Measurements from ENCODE around the gene FAM168A.

The FAM168A gene

DNA sequence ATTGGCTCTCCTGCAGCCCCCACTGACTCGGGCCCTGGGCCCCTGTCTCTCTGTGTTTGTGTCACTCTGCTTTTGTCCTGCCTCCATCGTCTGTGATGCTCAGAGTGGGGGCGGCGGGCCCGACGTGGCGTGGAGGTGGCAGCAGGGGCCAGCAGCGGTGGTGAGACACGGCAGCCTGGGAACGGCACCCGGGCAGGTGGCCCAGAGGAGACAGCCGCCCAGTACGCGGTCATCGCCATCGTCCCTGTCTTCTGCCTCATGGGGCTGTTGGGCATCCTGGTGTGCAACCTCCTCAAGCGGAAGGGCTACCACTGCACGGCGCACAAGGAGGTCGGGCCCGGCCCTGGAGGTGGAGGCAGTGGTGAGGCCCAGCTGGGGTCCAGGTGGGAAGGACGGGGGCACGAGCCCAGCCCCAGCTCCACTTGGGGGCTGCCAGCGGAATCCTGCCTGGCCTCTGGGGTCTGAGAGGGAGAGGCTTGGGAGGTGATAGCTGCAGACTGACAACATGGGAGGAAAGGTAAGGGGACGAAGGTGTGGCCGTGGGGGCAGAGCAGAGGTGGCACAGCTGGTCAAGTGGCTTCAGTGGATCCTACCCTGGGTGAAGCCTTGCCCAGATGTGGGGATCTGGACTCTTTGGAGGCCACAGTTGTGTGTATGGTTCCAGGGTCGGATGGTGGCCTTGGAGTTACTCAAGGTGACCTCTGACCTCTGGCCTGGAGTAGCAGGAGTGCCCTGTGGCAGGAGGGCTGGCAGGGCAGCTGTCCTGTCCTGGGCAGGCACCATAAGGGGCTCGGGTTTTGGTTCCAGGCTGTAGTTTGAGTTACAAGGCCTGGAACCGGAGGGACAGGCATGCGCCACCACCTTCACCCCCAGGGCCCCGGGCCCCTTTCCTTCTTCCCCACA is 205.6 kb downstream of the FAM168A start:
- DNase-seq (ENCODE audit: low read depth in 1 of 2, low spot score in 1 of 2): no peak

DNA sequence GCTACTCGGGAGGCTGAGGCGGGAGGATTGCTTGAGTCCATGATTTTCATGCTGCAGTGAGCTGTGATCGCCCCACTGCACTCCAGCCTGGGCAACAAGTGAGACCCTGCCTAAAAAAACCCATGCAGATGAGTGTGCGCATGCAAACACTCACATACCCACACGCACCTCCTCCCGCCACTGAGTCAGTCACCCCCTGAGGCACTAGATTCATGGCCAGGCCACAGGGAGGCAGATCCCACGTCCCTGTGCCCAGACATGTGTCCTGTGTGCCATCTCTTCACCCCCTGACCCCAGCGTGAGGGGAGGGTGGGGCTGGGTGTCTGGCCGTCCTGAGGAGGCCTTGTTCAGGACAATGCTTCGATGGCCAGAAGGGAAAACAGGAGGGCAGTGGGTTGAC is 206.2 kb downstream of the FAM168A start:
- DNase-seq (ENCODE audit: low read depth in 1 of 2, low spot score in 1 of 2): no peak

DNA sequence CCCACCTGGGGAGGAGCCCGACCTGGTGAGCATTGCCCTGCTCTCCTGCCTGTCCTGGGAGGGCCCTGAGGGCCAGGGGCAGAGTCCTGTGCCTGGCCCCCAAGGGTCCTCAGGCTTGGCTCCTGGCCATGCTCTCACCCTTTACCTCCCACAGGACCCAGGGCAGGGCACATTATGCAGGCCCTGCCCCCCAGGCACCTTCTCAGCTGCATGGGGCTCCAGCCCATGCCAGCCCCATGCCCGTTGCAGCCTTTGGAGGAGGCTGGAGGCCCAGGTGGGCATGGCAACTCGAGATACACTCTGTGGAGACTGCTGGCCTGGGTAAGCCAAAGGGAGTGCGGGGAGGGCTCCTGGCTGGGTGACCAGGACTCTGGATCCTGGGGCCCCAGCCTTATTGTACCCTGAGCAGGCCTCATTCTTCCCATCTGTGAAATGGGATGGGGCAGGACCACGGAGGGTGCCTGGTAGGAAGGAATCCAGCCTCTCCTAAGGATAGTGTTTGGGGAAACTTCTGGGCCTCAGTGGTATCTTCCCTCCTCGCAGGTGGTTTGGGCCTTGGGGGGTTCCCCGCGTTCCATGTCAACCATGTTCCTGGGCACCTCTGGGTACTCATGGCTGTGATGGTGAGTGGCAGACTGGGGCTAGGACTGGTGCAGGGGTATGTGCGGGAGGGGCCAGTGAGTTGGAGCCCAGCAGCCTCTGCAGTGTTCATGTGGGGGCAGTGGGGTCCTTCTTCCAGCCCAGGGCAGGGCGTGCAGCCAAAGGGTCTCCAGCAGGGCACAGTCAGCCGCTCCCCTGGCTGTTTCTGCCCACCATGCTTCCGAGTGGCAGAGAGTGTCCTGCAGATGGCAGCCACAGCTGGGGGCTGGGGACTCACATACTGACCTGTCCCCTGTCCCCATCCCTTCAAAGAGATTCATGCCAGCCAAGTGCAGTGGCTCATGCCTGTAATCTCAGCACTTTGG is 207.0 kb downstream of the FAM168A start:
- no peak for DNase-seq (ENCODE audit: low read depth in 1 of 2, low spot score in 1 of 2)

DNA sequence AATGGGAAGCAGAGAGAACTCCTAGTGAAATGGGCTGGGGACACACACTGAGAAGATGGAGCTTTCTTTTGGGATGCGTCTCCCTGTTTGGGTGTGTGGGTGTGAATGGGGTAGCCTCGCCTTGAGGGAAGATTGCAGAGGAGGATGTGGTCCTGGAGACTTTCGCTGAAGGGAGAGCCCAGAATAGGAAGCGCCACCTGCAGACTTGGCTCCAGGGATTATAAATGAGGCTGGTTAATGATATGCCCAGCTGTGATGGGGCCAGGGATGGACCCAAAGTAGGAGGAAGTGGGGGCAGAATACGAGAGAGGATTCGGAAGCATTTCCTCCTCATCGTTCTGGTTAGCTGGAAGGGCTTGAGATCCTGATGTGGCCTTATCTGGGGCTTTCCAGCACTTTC is 208.0 kb downstream of the FAM168A start:
- DNase-seq (ENCODE audit: low read depth in 1 of 2, low spot score in 1 of 2): no peak

DNA sequence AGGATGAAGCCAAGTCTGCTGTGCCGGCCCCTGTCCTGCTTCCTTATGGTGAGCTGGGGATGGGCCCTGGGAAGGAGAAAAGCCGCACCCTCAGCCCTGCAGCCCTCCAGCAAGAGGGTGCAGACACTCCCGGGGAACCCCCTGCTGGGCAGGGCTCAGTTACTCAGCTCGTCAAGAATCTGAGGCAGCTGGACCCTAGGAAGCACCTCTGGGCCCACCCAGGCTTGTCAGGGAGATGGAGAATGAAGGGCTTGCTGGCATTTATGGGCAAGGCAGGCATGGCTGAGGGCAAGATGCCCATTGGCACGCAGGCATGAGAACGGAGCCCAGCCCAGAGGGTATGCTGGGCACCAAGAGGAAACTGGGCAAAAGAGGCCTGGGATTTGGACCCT is 208.8 kb downstream of the FAM168A start:
- DNase-seq (ENCODE audit: low read depth in 1 of 2, low spot score in 1 of 2): no peak

DNA sequence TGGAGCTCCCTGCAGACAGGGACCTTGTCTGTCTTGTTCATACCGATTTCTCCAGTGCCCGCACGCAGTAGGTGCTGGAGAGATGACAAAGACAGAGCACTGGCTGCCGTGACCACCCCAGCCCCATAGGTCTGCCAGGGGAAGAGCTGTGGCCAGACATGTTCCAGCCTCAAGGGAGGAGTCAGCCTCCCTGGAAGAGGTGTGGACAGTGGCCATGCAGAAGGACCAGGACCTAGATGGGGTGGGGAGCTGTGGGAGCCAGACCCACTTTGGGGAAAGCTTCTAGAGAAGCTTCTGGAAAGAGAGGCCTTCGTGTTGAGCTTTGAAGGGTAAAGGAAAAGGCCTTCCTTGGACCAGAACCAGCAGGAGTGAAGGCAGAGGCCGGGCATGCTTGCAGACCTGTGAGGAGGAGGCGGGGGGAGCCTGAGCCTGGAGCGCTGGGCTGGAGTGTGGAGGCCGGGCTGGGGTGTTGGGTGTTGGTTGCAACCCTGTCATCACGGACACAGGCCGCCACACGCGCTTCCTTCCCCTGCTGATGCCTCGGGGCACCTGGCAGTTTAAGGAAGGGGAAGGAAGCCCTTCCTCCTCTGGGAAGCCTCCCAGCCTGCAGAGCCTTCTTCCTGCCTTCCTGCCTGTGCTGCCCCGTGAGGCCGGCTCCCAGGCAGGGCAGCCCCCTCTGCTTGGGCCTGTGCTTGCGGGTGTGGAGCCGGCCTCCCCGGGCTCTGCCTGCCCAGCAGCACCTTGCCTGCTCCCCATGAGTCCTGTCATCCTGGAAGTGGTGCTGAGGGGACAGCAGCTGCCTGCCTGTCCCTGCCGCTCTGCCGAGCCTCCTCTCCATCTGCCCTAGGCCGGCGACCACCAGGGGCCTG is 209.4 kb downstream of the FAM168A start:
- no peak for DNase-seq (ENCODE audit: low read depth in 1 of 2, low spot score in 1 of 2)

DNA sequence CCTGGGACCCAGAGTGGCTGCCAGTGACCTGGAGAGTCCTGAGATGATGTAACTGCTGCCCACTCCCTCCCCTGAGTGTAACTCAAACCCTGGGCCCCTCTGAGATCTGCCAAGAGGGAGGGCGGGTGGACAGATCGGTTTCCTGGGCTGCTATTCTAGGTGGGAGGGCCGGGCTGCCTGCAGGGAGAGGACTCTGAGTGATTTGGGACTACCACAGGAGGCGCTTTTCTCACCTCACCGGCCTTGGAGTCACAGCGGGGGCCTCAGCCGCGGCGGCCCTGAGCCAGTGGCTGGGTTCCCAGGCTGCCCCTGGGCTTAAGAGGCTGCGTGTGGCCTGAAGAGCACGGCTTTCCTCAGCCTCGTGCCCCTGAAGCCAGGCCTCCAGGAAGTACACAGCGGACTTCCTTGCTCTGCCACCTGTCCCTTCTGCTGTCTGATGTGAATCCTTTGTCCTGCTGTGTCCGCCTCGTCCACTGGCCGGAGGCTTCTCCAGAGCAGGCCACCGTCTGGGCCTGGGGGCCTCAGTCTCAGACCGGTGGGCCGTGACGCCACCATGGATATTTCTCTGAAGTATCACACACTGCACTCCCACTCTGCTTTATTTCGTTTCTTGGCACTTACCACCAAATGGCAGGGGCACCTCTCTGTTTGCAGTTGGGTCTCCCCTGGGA is 210.2 kb downstream of the FAM168A start:
- no peak for DNase-seq (ENCODE audit: low read depth in 1 of 2, low spot score in 1 of 2)

DNA sequence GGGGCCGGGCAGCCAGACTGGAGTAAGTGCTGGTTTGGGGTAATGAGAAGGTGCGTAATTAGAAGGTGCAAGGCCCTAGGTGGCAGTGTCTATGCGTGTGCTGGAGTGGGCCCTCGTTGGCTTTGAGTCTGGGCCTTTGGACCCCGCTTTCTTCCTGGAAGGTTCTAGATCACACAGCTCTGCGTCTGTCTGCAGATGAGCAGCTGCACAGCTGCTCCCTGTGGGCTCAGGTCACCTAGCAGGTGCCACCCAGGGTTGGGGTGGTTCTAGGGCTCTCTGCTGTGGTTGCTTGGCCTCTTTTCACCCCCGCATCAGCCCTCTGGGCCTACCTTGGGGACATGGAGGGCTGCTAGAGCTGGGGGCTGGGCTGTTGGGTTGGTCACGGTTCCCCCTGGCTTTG is 211.4 kb downstream of the FAM168A start:
- DNase-seq (ENCODE audit: low read depth in 1 of 2, low spot score in 1 of 2): no peak

DNA sequence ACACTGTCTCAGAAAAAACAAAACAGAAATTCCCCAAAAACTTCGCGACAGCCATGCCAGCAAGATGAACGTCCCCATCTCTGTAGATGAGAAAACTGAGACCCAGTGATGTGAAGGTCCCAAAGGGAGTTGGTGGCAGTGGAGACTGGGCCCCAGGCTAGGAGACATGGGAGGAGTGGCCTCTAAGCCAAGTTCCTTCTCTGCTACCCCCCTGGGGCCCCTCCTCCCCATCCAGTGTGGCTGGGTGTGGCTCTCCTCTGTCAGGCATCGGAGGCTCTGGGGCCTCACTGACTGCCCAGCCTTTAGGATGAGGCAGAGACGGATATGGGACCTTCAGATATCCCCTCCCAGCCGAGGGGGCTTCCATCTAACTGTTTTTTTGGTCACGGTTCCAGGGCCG is 211.9 kb downstream of the FAM168A start:
- no peak for DNase-seq (ENCODE audit: low read depth in 1 of 2, low spot score in 1 of 2)

DNA sequence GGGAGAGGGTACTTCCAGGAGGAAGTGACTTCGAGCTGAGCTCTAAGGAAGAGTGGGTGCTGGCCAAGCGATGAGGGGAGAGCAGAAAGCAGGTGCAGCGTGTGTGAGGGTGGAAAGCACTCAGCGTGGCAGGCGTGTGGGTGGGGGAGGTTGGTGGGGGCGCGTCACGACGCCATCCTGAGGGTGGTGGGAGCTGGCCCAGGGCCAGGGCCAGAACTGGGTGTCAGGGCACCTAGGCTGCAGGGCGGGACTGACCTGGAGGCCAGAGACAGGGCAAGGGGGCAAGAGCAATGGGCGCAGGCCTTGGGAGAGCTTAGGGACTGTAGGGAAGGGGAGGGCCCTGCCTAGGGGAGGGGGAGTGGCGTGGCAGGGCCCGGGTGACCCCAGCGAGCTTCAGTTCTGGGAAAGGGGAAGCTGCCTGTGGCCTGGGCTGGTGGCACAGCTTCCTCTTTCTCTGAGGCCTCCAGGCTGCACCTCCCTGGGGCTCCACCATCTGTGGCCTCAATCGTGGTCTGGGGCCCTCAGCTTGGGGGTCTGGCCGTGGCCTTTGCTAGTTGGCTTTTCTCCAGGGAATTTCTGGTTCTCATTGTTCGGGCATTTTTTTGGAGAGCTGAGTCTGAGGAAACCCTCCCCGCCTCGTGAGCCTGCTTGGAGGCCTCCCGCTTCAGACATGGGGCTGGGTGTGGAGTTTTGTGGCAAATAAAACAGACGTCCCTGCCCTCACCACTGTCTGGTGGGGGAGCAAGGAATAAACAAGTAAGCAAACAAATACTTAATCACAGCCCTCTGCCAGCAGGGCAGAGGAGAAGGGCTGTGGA is 212.8 kb downstream of the FAM168A start:
- no peak for DNase-seq (ENCODE audit: low read depth in 1 of 2, low spot score in 1 of 2)

DNA sequence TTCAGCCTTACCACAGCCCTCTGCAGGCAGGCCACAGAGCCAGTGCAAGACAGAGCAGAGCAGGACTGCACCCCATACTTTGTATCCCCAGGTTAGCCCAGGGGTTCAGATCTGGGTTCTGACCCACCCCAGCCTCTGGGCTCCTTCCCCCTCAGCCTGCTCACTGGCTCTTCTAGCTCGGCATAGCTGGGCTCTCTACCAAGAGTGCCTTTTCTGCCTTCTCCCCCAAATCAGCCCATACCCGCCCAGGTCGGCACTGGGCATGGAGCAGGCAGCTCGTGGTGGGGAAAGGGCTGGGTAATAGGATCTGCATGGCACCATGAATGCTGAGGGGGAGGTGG is 213.4 kb downstream of the FAM168A start:
- DNase-seq (ENCODE audit: low read depth in 1 of 2, low spot score in 1 of 2): no peak

DNA sequence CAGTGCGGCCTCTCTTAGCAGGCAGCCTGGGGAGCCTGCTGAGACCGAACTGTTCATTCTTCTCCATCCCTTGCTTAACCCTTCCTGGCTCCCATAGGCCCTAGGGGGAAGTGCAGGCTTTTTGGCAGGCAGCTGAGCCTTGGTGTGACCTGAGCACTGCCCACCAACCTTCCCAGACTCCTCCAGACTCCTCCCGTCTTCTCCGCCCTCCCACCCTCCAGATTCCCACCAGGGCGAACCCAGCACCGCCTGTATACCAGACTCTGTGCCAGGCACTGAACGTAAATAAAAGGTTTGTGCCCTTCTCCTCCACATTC is 213.8 kb downstream of the FAM168A start:
- DNase-seq (ENCODE audit: low read depth in 1 of 2, low spot score in 1 of 2): no peak

DNA sequence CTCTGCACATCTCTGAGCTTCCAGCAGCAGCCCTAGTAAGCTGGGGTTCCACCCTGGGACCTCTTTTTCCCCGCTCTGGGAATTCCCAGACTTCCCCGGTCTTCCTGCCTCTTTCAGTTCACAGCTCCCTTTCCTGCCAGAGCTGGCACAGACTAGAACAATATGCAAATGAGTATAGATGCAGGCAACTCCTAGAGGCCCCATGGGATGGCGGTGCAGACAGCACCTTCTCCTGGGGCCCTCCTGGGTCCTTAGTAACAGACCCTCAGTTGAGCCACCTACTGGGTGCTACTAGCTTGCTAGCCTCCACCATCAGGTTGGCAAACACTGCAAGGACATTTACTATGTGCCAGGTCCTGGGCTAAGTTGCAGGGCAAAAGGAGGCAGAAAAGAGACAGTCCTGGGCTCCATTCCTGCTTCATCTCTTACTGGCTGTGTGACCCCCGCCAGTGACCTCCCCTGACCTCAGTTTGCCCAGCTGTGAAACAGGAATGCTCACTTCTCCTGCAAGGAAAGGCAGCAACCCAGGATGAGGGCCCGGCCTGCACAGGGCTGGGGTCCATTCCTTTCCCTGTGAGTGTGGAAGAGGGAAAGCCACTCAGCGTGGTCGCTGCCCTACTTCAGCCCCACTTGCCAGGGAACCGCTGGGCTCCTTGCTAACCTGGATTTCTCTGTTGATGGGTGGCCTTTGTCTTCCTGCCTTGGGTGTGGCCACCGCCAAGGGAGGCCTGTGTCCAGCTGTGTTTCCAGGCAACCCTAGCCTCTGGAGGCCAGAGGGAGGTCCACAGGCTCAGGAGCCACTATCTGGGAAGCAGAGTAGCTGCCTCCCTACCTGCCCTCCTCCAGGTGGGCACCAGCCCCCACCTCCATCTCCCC is 214.4 kb downstream of the FAM168A start:
- DNase-seq (ENCODE audit: low read depth in 1 of 2, low spot score in 1 of 2): no peak

DNA sequence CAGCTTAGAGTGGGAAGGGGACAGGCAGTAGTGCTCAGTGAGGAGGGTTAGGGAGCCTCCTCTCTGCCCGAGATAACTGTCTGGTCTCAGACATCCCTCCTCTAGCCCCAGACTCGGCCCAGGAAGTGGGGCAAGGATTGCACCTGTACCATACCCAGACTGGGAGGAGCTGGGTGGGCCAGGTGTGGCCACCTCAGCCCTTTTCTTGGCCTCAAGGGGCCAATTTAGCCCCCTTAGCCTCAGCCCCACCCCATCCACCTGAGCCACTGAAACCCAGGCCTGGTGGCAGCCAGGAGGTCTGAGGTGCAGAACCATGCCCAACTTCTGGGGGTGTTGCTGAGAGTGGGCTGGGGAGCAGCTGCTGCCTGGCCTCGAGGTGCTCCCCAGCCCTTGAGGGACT is 215.2 kb downstream of the FAM168A start:
- no peak for DNase-seq (ENCODE audit: low read depth in 1 of 2, low spot score in 1 of 2)

DNA sequence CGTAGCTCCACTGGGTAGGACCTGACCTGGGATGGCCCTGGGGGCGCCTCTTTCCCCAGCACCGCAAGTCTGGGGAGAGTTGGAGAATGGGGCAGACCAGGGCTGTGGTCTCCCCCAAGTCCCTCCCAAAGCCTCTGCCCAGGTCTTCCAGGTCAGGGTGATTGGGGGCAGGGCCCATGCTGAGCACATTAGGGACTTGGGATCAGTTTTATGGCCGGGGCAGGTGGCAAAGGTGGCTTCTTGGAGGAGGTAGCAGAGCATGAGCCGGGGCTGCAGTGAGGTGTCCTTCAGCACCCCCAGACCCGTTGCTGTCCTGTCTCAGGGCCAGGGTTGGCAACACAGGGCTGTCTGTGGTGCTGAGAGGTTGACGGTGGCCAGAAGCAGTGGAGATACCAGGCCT is 215.7 kb downstream of the FAM168A start:
- no peak for DNase-seq (ENCODE audit: low read depth in 1 of 2, low spot score in 1 of 2)

DNA sequence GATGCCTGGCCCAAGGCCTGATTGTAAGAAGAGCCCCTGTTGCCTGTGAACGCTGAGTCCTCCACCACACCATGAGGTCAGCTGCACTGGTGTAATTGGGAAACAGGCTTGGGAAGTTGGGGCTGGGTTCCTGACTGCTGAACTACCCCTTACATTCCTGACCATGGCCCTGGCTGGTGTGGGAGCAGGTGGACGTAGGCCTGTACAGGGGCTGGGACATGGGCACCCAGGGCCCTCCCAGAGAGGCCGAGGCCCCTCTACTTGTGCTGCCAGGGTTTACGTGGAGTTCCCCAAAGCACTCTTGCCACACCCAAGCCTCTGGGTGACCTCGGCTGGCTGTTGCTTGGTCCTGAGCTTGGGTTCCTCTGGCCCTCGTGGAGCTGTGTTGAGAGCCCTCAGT is 216.3 kb downstream of the FAM168A start:
- DNase-seq (ENCODE audit: low read depth in 1 of 2, low spot score in 1 of 2): no peak

DNA sequence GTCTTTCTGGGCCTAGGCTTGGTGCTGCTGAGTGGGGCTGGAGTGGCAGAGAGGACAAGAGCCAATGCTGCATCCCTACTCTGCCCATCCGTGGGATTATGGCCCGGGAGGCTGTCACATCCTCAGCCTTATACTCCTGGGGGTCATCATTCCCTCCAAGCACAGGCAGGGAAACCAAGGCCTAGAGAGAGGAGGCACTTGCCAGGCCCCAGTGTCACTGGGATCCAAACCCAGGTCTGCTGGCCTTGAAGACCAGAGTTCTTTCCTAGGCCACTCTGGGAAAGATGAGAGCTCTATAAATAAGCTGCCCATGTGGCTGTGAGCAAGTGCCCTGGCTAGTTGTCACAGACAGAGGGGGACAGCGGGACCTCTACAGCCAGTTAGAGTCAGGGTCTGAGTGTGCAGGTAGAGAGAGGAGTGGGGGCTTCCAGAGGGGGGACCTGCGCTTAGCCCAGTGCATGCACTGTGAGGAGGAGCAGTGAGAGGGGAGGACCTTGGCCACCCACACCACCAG is 217.0 kb downstream of the FAM168A start:
- no peak for DNase-seq (ENCODE audit: low read depth in 1 of 2, low spot score in 1 of 2)

DNA sequence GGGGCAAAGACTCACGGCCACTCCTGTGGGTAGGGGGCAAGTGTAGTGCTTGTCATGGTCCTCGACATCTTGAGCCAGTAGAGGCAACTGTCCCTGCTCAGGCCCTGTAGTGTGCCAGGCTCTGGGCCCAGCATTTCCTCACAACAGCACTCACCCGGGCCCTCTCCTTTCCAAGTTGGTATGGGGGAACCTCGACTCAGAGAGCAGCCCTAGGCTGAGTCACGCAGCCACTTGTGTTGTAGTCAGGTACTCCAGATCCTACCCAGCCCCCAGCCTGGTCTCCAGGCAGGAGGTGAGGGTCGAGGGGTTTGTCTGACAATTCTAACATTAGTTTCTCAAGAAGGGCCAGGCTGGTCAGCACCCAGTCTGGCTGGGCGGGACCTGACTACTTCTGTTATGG is 217.6 kb downstream of the FAM168A start:
- DNase-seq (ENCODE audit: low read depth in 1 of 2, low spot score in 1 of 2): no peak

All from activated CD4-positive, alpha-beta T cell treated with anti-CD3 and anti-CD28 coated beads, Interleukin-2, amount 50 U/mL, for 24 hours (primary cell).